Measurements from ENCODE around the gene CCDC107.

CCDC107 gene

DNA sequence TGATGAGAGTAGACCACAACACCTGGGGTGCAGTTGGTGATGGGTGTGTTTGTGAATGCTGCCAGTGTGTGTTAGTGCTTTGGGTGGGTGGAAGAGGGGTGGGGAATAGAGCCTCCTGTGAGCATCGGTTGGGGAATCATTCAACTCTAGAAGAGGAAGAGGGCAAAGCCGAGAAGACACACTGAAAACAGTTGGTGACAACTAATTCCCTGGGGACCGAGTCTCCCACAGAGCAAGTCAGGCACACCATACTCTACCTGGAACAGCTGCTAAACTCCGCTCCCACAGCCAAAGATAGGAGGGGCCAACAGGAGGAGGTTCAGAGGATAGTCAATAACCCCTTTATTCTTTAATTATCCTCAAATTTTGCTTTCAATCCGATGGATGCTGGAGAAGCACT, 8.5 kb downstream of the CCDC107 start:
- TF ChIP-seq, protein P1, sequence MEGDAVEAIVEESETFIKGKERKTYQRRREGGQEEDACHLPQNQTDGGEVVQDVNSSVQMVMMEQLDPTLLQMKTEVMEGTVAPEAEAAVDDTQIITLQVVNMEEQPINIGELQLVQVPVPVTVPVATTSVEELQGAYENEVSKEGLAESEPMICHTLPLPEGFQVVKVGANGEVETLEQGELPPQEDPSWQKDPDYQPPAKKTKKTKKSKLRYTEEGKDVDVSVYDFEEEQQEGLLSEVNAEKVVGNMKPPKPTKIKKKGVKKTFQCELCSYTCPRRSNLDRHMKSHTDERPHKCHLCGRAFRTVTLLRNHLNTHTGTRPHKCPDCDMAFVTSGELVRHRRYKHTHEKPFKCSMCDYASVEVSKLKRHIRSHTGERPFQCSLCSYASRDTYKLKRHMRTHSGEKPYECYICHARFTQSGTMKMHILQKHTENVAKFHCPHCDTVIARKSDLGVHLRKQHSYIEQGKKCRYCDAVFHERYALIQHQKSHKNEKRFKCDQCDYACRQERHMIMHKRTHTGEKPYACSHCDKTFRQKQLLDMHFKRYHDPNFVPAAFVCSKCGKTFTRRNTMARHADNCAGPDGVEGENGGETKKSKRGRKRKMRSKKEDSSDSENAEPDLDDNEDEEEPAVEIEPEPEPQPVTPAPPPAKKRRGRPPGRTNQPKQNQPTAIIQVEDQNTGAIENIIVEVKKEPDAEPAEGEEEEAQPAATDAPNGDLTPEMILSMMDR (IDR thresholded peaks at IDR 0.05; ENCODE audit: low read depth, low read length) = no peak
- DNase-seq (ENCODE audit: extremely low read depth, low read depth) = no peak

DNA sequence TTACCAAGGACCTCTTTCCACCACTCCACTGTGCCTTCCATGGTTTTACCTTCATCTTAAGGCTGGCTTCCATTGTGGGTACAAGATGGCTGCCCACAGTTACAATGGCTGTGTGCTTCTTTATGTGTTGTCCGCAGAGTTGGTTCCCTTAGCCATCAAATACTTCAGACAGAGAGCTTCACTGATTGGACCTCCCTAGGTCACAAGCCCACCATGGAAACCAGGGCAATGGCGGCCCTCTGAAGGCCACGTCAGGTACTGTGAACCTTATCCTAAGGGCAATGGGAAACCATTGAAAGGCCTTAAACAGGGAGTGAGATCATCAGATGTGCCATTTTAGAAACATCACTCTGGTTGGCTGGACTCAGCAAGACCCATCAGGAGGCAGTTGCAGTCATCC, 9.8 kb downstream of the CCDC107 start:
- no peak for DNase-seq (ENCODE audit: extremely low read depth, low read depth)
- TF ChIP-seq, protein P1 (IDR thresholded peaks at IDR 0.05; ENCODE audit: low read depth, low read length) = no peak

DNA sequence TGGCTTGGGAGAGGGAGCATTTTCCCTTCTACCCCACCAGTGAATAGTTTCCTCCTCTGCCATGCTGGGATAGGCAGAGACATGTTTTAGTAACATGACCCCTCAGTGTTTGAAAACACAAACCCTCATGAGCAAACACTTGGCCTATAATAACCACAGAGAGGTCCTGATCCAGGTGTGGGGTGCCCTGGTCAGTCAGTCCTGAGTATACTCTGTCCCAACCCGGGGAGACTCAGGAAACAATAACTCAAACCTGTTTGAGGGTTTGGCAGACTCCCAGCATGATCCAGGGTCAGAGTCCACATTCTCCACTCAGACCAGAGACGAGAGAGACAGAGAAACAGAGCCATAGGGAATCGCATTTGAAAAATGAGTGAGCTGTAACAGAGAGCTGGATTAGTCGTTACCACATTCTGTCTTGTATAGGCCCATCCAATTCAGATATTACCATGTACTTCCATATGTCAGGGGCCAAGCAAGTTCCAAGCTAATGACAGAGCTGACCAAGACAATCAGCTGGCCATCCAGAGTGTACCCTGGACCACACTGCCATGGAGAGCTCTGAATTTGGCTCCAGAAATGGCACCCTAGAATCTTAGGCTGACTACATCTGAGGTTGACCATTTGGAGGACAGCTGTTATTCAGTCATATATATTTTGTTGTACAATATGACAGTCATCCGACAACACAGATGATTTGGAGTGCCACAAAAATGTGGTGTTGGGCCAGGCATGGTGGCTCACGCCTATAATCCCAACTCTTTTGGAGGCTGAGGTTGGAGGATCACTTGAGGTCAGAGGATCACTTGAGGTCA, 11.4 kb downstream of the CCDC107 start:
- TF ChIP-seq, protein P1 (IDR thresholded peaks at IDR 0.05; ENCODE audit: low read depth, low read length) = no peak
- no peak for DNase-seq (ENCODE audit: extremely low read depth, low read depth)

DNA sequence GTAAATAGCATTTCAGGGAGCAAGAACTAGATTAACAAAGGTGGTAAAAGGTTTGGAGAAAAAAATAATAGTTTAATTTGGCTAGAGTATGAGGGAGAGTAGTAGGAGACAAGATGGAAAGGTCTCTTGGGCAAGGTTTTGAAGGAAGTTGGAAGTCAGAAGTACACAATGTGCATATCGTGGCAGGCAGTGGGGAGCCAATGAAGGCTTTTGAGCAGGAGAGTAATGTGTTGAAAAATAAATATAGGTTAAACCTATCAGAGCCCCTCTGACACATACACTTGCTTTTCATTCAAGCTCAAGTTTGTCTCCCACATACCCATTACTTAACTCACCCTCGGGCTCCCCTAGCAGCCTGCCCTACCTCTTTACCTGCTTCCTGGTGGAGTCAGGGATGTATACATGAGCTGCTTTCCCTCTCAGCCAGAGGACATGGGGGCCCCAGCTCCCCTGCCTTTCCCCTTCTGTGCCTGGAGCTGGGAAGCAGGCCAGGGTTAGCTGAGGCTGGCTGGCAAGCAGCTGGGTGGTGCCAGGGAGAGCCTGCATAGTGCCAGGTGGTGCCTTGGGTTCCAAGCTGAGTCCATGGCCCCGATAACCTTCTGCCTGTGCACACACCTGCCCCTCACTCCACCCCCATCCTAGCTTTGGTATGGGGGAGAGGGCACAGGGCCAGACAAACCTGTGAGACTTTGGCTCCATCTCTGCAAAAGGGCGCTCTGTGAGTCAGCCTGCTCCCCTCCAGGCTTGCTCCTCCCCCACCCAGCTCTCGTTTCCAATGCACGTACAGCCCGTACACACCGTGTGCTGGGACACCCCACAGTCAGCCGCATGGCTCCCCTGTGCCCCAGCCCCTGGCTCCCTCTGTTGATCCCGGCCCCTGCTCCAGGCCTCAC, 15.3 kb downstream of the CCDC107 start, which contains the start of gene CA9:
Gene CA9, plus strand, starts transcription at position 797 of the 893 bp plus-strand sequence. Its CDS starts 32 bp downstream, at position 829.
- TF ChIP-seq, protein P1 (IDR thresholded peaks at IDR 0.05; ENCODE audit: low read depth, low read length) = no peak
- DNase-seq (ENCODE audit: extremely low read depth, low read depth) = no peak

DNA sequence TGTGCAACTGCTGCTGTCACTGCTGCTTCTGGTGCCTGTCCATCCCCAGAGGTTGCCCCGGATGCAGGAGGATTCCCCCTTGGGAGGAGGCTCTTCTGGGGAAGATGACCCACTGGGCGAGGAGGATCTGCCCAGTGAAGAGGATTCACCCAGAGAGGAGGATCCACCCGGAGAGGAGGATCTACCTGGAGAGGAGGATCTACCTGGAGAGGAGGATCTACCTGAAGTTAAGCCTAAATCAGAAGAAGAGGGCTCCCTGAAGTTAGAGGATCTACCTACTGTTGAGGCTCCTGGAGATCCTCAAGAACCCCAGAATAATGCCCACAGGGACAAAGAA, 15.9 kb downstream of the CCDC107 start:
- TF ChIP-seq, protein P1 (IDR thresholded peaks at IDR 0.05; ENCODE audit: low read depth, low read length) = no peak
- DNase-seq (ENCODE audit: extremely low read depth, low read depth) = no peak

DNA sequence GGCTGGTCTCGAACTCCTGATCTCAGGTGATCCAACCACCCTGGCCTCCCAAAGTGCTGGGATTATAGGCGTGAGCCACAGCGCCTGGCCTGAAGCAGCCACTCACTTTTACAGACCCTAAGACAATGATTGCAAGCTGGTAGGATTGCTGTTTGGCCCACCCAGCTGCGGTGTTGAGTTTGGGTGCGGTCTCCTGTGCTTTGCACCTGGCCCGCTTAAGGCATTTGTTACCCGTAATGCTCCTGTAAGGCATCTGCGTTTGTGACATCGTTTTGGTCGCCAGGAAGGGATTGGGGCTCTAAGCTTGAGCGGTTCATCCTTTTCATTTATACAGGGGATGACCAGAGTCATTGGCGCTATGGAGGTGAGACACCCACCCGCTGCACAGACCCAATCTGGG, 17.1 kb downstream of the CCDC107 start:
- TF ChIP-seq, protein P1 (IDR thresholded peaks at IDR 0.05; ENCODE audit: low read depth, low read length) = no peak
- DNase-seq (ENCODE audit: extremely low read depth, low read depth) = no peak

All from AG09319 (cell line).